SK-N-SH (cell line): ENCODE data around the gene CNOT4. TPM values are rescaled to one million over a fixed set of nuclear protein-coding genes. Genes with fewer than 3 reads are reported as not detected.

Experiments used
- CTCF ChIA-PET: fragments of 300-600, 350-600 bp; formaldehyde crosslinking; extraction: SDS; loops from one replicate; lab custom pipeline; 2021; lab: Yijun Ruan, JAX
- POLR2A ChIA-PET: fragments of 350-600 bp; sonication (Branson Sonifier 250); formaldehyde crosslinking; extraction: SDS; loops from one replicate; lab custom pipeline; 2020; ENCODE audit warnings: antibody characterized with exemption, inconsistent platforms; lab: Yijun Ruan, JAX
- DNase-seq: peaks from one replicate; pipeline ENCODE4 v3.0.0; 2012
- H2AFZ ChIP-seq: fragments of 200-600 bp; sonication (generic); 2 replicates; pipeline ENCODE4 v1.8.1; 2016; ENCODE audit warnings: antibody characterized with exemption, mild to moderate bottlenecking, low read depth
- H3F3A ChIP-seq: fragments of 200-600 bp; sonication (generic); replicated peaks from 2 replicates; pipeline ENCODE3; 2016; ENCODE audit warnings: antibody characterized with exemption, mild to moderate bottlenecking; ENCODE audit not compliant: insufficient read depth
- H3K27ac ChIP-seq, 2 experiments: fragments of 200-500 bp in 1 of 2; fragments of 200-600 bp in 1 of 2; sonication (Bioruptor generic) in 1 of 2; sonication (generic), shearing (Covaris generic) in 1 of 2; 2 replicates each; pipeline versions ENCODE4 v1.5.1 to v1.6.1; 2014 to 2016; ENCODE audit warnings: low read depth in 2 of 2, inconsistent platforms in 1 of 2, low read length in 1 of 2, mild to moderate bottlenecking in 1 of 2, mixed read lengths in 1 of 2
- H3K27me3 ChIP-seq: fragments of 200-600 bp; sonication (generic), shearing (Covaris generic); 2 replicates; pipeline ENCODE4 v1.6.1; 2016; ENCODE audit warnings: mixed run types; ENCODE audit not compliant: insufficient read depth
- H3K36me3 ChIP-seq, 2 experiments: fragments of 200-500 bp in 1 of 2; fragments of 200-600 bp in 1 of 2; sonication (Bioruptor generic) in 1 of 2; sonication (generic) in 1 of 2; replicated peaks in 1 of 2; 2 replicates each; pipeline versions ENCODE3 to v1.5.1; 2014 to 2016; ENCODE audit warnings: low read length in 1 of 2, mild to moderate bottlenecking in 1 of 2; ENCODE audit not compliant: insufficient read depth in 2 of 2, control insufficient read depth in 1 of 2
- H3K4me1 ChIP-seq, 2 experiments: fragments of 200-500 bp in 1 of 2; fragments of 200-600 bp in 1 of 2; sonication (Bioruptor generic) in 1 of 2; sonication (generic), shearing (Covaris generic) in 1 of 2; 2 replicates each; pipeline versions ENCODE4 v1.5.1 to v1.6.1; 2014 to 2016; ENCODE audit warnings: low read depth in 1 of 2, low read length in 1 of 2, mixed run types in 1 of 2; ENCODE audit not compliant: insufficient read depth in 2 of 2, control insufficient read depth in 1 of 2
- H3K4me2 ChIP-seq: fragments of 200-600 bp; sonication (generic), shearing (Covaris generic); 2 replicates; pipeline ENCODE4 v1.6.1; 2017; ENCODE audit warnings: mixed run types
- H3K4me3 ChIP-seq, 2 experiments: fragments of 200-500 bp in 1 of 2; fragments of 200-600 bp in 1 of 2; sonication (Bioruptor generic) in 1 of 2; sonication (generic), shearing (Covaris generic) in 1 of 2; 2 replicates each; pipeline versions ENCODE4 v1.5.1 to v1.8.1; 2014 to 2016; ENCODE audit warnings: low read depth in 2 of 2, inconsistent platforms in 1 of 2, low read length in 1 of 2, mild to moderate bottlenecking in 1 of 2, mixed read lengths in 1 of 2, moderate library complexity in 1 of 2
- H3K79me2 ChIP-seq: fragments of 200-600 bp; sonication (generic); 2 replicates; pipeline ENCODE4 v1.8.1; 2017; ENCODE audit warnings: mild to moderate bottlenecking; ENCODE audit not compliant: insufficient read depth
- H3K9ac ChIP-seq: fragments of 200-600 bp; sonication (generic); 2 replicates; pipeline ENCODE4 v1.6.1; 2017; ENCODE audit warnings: mixed run types
- H3K9me2 ChIP-seq: fragments of 200-600 bp; sonication (generic); 2 replicates; pipeline ENCODE4 v1.6.1; 2017; ENCODE audit warnings: mixed run types
- H3K9me3 ChIP-seq: fragments of 200-600 bp; sonication (generic); 2 replicates; pipeline ENCODE4 v1.6.1; 2017; ENCODE audit warnings: mixed run types, mild to moderate bottlenecking, moderate library complexity
- H4K20me1 ChIP-seq: fragments of 200-600 bp; sonication (generic); 2 replicates; pipeline ENCODE4 v1.6.1; 2017; ENCODE audit warnings: mild to moderate bottlenecking, mixed run types; ENCODE audit not compliant: insufficient read depth
- CHD2 ChIP-seq: fragments of 150-350 bp; IDR thresholded peaks from 2 replicates; pipeline ENCODE4 v1.6.1; 2018; ENCODE audit warnings: low read length; ENCODE audit not compliant: partially characterized antibody
- ELF1 ChIP-seq: IDR thresholded peaks from 2 replicates; pipeline ENCODE4 v1.4.0; 2012
- EZH2phosphoT487 ChIP-seq: fragments of 200-600 bp; sonication (generic); IDR thresholded peaks from 2 replicates; pipeline ENCODE4 v1.6.1; 2017; ENCODE audit warnings: low read depth, mixed run types, mild to moderate bottlenecking, antibody characterized with exemption, moderate library complexity, borderline replicate concordance
- FOSL2 ChIP-seq: IDR thresholded peaks from 2 replicates; pipeline ENCODE4 v1.4.0; 2012; ENCODE audit warnings: low read depth, mild to moderate bottlenecking, moderate library complexity, borderline replicate concordance
- FOXM1 ChIP-seq: IDR thresholded peaks from 2 replicates; pipeline ENCODE4 v1.4.0; 2012; ENCODE audit warnings: low read depth, mild to moderate bottlenecking
- GABPA ChIP-seq: IDR thresholded peaks from 2 replicates; pipeline ENCODE4 v1.4.0; 2012; ENCODE audit warnings: low read depth, mild to moderate bottlenecking
- IRF3 ChIP-seq: fragments of 150-350 bp; IDR thresholded peaks from 2 replicates; pipeline ENCODE4 v1.6.1; 2016; ENCODE audit warnings: mild to moderate bottlenecking, low read depth, low read length
- JUND ChIP-seq: IDR thresholded peaks from 2 replicates; pipeline ENCODE4 v1.4.0; 2012
- NFIC ChIP-seq: IDR thresholded peaks from 2 replicates; pipeline ENCODE4 v1.4.0; 2012; ENCODE audit warnings: borderline replicate concordance
- NRF1 ChIP-seq: IDR thresholded peaks from 2 replicates; pipeline ENCODE4 v1.6.1; 2012; ENCODE audit warnings: low read depth, mild to moderate bottlenecking, low read length
- RCOR1 ChIP-seq: fragments of 150-350 bp; IDR thresholded peaks from 2 replicates; pipeline ENCODE4 v1.6.1; 2017; ENCODE audit warnings: antibody characterized with exemption, low read length
- RXRA ChIP-seq: IDR thresholded peaks from 2 replicates; pipeline ENCODE4 v1.4.0; 2012; ENCODE audit warnings: low read depth, mild to moderate bottlenecking, borderline replicate concordance
- SMC3 ChIP-seq: IDR thresholded peaks from 2 replicates; pipeline ENCODE4 v1.6.1; 2012; ENCODE audit warnings: low read depth, low read length, improper control_type of control experiment
- USF1 ChIP-seq: IDR thresholded peaks from 2 replicates; pipeline ENCODE4 v1.4.0; 2012; ENCODE audit warnings: low read depth, borderline replicate concordance
- USF2 ChIP-seq: fragments of 150-350 bp; IDR thresholded peaks from 2 replicates; pipeline ENCODE4 v1.6.1; 2017; ENCODE audit warnings: antibody characterized with exemption, low read length, low read depth, borderline replicate concordance
- WGBS: methylation state at CpG from one replicate; pipeline ENCODE4 v1.1.6; 2017; ENCODE audit warnings: low lambda C conversion rate; 5-methylcytosine and 5-hydroxymethylcytosine counted together
- polyA plus RNA-seq, 3 experiments: library from polyadenylated mRNA; depleted of rRNA; stranded (reverse); fragments of >200 nt; gene quantifications; 2 replicates each; pipeline ENCODE4 v1.2.3, GENCODE V29; 2012
- TF ChIP-seq, protein P1 (sequence below): IDR thresholded peaks from 2 replicates; pipeline ENCODE4 v1.6.1; 2012; ENCODE audit warnings: mild to moderate bottlenecking, low read depth, low read length, moderate library complexity
- TF ChIP-seq, protein P2 (sequence below): IDR thresholded peaks from 2 replicates; pipeline ENCODE4 v1.4.0; 2012; ENCODE audit warnings: low read depth
- TF ChIP-seq, protein P3 (sequence below): IDR thresholded peaks from 2 replicates; pipeline ENCODE4; 2012

Gene CNOT4
- polyA plus RNA-seq, 1 of the 3 experiments (the other 2 are of a cell fraction) = 8.0 TPM

DNA sequence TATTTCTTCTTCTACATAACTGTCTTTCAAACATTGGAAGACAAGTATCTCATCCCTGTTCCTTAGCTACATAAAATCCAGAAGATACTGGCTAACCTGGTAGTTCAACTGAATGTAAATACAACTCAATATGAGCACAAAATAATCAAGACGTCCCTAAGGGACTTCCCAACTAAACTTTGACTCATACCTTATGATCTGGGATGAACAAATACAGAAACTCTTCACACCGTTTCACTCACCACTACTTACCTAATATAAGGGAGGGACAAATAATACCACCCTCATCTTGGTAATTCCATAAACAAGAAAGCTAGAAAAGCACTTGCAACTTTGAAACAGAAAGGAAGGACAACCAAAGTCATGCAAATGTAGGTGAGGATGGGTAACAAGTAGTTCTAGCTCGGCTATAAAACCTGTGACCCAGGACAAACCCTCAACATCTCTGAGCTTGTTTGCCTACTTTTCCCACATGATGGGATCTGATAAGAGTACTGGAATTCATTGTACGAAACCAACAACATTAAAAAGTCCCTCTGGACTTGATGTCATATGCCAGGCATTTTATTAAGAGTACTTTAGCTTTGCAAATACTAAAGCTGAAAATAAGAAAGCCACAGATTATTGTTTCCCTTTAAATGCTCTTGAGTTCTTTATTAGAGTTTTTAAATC lies 154.4 kb downstream of the CNOT4 start:
- H3K4me1 ChIP-seq = peaks cover 0 to 5% of the 10 kb centered on the region in 2 experiments; a peak in 1 of 4 replicates
- POLR2A ChIA-PET = no interaction called here
- no peaks in the 10 kb centered on the region for H3K9me2 ChIP-seq
- TF ChIP-seq IRF3 = no peak
- TF ChIP-seq FOXM1 = no peak
- no peak for TF ChIP-seq CHD2
- TF ChIP-seq NRF1 = no peak
- no peak for TF ChIP-seq USF1
- TF ChIP-seq SMC3 = no peak
- no peak for TF ChIP-seq USF2
- TF ChIP-seq EZH2phosphoT487 = no peak
- TF ChIP-seq FOSL2 = no peak
- TF ChIP-seq, protein P1, sequence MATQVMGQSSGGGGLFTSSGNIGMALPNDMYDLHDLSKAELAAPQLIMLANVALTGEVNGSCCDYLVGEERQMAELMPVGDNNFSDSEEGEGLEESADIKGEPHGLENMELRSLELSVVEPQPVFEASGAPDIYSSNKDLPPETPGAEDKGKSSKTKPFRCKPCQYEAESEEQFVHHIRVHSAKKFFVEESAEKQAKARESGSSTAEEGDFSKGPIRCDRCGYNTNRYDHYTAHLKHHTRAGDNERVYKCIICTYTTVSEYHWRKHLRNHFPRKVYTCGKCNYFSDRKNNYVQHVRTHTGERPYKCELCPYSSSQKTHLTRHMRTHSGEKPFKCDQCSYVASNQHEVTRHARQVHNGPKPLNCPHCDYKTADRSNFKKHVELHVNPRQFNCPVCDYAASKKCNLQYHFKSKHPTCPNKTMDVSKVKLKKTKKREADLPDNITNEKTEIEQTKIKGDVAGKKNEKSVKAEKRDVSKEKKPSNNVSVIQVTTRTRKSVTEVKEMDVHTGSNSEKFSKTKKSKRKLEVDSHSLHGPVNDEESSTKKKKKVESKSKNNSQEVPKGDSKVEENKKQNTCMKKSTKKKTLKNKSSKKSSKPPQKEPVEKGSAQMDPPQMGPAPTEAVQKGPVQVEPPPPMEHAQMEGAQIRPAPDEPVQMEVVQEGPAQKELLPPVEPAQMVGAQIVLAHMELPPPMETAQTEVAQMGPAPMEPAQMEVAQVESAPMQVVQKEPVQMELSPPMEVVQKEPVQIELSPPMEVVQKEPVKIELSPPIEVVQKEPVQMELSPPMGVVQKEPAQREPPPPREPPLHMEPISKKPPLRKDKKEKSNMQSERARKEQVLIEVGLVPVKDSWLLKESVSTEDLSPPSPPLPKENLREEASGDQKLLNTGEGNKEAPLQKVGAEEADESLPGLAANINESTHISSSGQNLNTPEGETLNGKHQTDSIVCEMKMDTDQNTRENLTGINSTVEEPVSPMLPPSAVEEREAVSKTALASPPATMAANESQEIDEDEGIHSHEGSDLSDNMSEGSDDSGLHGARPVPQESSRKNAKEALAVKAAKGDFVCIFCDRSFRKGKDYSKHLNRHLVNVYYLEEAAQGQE = no peak
- no peak for TF ChIP-seq RCOR1
- TF ChIP-seq, protein P2, sequence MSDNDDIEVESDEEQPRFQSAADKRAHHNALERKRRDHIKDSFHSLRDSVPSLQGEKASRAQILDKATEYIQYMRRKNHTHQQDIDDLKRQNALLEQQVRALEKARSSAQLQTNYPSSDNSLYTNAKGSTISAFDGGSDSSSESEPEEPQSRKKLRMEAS = no peak
- no peak for TF ChIP-seq RXRA
- no peak for TF ChIP-seq JUND
- TF ChIP-seq ELF1 = no peak
- TF ChIP-seq, protein P3, sequence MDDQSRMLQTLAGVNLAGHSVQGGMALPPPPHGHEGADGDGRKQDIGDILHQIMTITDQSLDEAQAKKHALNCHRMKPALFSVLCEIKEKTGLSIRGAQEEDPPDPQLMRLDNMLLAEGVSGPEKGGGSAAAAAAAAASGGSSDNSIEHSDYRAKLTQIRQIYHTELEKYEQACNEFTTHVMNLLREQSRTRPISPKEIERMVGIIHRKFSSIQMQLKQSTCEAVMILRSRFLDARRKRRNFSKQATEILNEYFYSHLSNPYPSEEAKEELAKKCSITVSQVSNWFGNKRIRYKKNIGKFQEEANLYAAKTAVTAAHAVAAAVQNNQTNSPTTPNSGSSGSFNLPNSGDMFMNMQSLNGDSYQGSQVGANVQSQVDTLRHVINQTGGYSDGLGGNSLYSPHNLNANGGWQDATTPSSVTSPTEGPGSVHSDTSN = no peak
- no peak for TF ChIP-seq NFIC
- no peak for TF ChIP-seq GABPA
- TF ChIP-seq, all 33 proteins: peak for 0
- Histone ChIP-seq H3K4me3 (no peak overlapping the region), H3F3A (no peaks in the 10 kb centered on the region), H2AFZ (no peak overlapping the region), H3K9me3 (no peaks in the 10 kb centered on the region), H3K36me3 (peaks cover 0 to 2% of the 10 kb centered on the region in 2 experiments), H3K27ac (no peak overlapping the region), H3K79me2 (no peaks in the 10 kb centered on the region), H3K27me3 (no peaks in the 10 kb centered on the region), H3K9ac (no peak overlapping the region), H4K20me1 (no peaks in the 10 kb centered on the region), H3K4me2 (no peak overlapping the region)
- CTCF ChIA-PET = interaction anchor here (1.0 to 3.9 kb wide), 8 partner anchors 9 to 290 kb away, joined by 3 to 17 read pairs (median 4); no protein-coding TSS in a partner anchor
- 69% methylated on average over 4 of the region's 4 CpGs for WGBS
- DNase-seq = no peak
